H1 (cell line): ENCODE results near the gene ARMH3. TPM values are rescaled to one million over a fixed set of nuclear protein-coding genes. Genes with fewer than 3 reads are reported as not detected.

ENCODE experiments used
- CHD2 ChIP-seq: IDR thresholded peaks from 2 replicates; pipeline ENCODE4 v1.6.1; 2012; ENCODE audit warnings: low read length, improper control_type of control experiment
- POLR2A ChIP-seq, 2 experiments: IDR thresholded peaks; 1 replicate in 1 of 2; 2 replicates in 1 of 2; pipeline ENCODE4 v1.6.1; 2011; ENCODE audit warnings: low read depth in 2 of 2, low read length in 2 of 2, mild to moderate bottlenecking in 2 of 2; ENCODE audit errors: control extremely low read depth in 1 of 2
- SAP30 ChIP-seq: fragments of 300-600 bp; sonication (generic); IDR thresholded peaks from 2 replicates; pipeline ENCODE4 v1.7.1; 2012; ENCODE audit warnings: low read length, moderate library complexity, mild to moderate bottlenecking, inconsistent platforms; ENCODE audit not compliant: insufficient read depth, insufficient replicate concordance
- polyA plus RNA-seq, 7 experiments: library from polyadenylated mRNA; depleted of rRNA in 3 of 7; stranded (reverse) in 5 of 7; unstranded in 2 of 7; fragments of >200 nt in 5 of 7; fragments of 200-250 nt in 2 of 7; gene quantifications; 1 replicate in 5 of 7; 2 replicates in 1 of 7; 4 replicates in 1 of 7; pipeline versions ENCODE4 v1.2.1 to v1.2.3, GENCODE V29; 2011 to 2013; ENCODE audit warnings: missing spikeins in 2 of 7, mixed read lengths in 2 of 7
- total RNA-seq: library from RNA; stranded (reverse); fragmentation: NEBNext Ultra II Directional; extraction: Animal tissue kit (Norgen Biotek cat#: 25700); gene quantifications from 2 replicates; pipeline ENCODE4 v1.2.1, GENCODE V29; 2021

The ARMH3 gene
- total and polyA plus RNA-seq, 2 of the 8 experiments (the other 6 are each of a cell fraction or from before 2014, with no cell fraction given): 11.6 to 18.3 TPM

- TF ChIP-seq SAP30: no peak
- no peak for TF ChIP-seq CHD2
- TF ChIP-seq POLR2A (IDR thresholded peaks at IDR 0.05; ENCODE audit: control extremely low read depth in 1 of 2, low read depth in 2 of 2, low read length in 2 of 2): no peak
Observed at GRCh38 chr10:101925027-101925426, 130.9 kb downstream of the ARMH3 start (continued).
